Right kidney (tissue), 1 donor: ENCODE data around the gene TOMM7.
"Not testable (repeated sequence)": the region's sequence is repeated elsewhere in the genome, so short reads cannot be mapped to it uniquely, and the experiment has no call there.

ENCODE experiments used
- DNase-seq: peaks from one replicate; pipeline ENCODE4 v3.0.0-alpha.2; 2016

Gene TOMM7

DNA sequence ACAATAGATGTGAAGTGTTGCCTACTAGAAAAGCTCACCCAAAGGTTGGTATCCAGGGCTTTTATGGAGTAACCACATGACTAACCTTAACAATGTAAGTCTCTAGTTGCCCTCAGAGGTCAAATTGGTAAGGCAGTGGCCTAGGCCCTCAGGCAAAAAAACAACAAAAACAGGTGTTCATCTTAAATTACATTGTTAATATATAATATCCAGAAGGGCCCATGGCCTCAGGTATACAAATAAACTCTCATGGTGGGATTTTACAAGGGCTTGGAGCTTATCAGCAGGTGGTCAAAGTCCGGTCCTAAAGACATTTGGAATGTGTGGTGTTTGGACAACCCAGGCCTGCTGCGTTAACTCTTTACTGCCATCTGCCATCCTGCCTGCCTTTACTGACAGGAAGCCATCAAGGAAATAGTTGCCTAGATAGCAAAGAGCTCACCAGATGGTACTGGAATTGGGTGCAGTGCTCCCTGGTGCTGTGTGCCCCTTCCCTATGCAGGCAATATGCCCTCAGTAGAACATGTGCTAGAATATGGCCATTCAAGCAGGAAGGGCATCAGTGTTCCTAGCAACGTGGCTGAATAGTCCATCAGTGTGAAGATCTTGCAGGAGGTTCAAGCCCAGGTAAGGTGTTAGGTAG, 36.2 kb downstream of the TOMM7 start:
- DNase-seq: no peak

DNA sequence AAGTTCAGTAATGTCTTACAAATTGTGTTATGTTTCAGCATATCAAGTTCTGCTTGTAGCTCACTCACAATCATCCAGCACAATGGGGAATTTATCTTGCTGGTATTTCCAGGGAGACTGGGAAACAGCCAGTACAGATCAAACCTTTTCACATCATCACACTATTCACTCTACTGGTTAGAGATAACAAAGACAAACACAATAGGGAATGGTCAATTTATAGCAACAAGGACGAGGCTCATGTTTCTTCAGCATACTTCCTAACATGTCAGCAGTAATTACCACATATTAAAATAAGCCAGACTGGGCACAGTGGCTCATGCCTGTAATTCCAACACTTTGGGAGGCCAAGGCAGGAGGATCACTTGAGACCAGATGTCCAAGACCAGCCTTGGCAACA, 38.3 kb downstream of the TOMM7 start:
- DNase-seq: no peak

DNA sequence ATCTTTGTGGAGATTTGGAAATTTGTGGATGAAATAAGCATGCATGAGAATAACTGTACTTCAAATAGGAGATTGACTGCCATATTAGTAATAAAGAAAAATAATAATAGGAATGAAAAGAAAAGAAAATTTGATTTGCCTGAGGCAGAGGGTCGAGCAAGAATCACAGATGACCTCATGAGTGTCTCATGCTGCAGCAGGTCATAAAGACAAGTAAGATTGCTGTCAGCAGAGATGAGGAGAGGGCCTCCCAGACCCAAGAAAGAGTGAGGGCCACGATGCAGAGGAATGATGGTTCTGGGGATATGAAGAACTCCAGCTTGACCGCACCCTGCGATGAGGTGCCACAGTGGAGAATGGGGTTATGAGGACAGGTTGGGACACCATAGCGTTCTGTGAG, 39.2 kb downstream of the TOMM7 start:
- DNase-seq: no peak

DNA sequence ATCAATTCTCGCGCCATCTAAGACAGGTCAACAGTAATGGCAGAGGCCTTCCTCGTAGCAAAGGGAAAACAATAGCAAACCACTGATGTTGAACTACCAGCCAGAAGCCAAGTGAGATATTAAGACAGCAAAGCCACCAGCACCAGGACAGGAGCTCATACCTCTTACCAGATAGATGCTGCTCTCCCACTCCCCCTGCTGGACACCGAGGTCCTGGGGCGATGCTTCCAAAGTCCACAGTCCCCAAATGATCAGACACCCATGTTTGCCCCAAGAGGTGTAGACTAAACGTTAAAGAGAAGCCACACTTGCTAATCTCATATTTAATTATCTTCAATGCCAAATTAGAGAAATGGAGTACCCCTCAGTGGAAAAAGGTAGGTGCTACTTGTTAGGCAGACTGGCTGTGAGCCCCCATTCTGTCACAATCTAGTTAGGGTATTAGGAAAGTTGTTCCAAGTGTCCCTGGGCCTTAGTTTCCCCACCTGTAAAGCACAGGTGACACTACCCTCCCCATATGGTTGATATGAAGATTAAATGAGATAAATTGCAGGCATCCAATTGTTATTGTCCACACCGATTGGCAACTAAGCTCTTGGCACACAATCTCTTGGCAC, 39.9 kb downstream of the TOMM7 start:
- no peak for DNase-seq

DNA sequence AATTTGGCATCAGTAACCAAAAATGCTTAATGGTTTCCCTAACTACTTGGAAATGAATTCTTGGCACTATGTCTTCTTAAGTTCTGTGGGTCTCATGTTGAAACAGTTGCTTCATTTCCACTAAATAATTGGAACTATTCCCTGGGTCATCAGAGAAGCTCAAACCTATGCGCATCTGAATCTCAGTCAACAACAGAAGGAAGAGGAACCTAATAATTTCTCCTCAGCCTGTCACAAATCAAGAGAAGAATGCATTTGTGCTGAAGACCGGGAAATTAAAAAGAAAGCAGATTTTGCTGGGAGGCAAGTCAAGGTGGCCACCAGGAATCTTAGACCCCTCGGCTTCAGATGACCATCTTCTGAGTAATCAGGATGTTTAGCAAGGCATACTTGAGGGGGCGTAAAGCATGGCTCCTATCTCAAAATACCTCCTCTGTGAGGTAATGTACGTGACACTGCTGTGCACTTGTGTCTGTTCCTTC, 41.4 kb downstream of the TOMM7 start:
- DNase-seq: no peak

DNA sequence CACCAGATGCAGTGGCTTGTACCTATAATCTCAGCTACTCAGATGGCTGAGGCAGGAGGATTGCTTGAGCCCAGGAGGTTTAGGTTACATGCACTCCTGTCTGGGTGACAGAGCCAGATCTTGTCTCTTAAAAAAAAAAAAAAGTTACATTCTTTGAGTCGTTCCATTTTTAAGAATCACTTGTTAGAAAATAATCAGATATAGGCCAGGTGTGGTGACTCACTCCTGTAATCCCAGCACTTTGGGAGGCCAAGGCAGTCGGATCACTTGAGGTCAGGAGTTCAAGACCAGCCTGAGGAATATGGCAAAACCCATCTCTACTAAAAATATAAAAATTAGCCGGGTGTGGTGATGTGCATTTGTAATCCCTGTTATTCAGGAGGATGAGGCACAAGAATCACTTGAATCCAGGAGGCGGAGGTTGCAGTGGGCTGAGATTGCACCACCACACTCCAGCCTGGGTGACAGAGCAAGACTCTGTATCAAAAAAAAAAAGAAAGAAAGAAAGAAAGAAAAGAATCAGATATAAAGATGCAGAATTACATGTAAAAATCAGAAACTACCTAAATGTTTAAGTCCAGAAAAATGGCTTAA, 42.8 kb downstream of the TOMM7 start:
- DNase-seq: not testable (repeated sequence)

DNA sequence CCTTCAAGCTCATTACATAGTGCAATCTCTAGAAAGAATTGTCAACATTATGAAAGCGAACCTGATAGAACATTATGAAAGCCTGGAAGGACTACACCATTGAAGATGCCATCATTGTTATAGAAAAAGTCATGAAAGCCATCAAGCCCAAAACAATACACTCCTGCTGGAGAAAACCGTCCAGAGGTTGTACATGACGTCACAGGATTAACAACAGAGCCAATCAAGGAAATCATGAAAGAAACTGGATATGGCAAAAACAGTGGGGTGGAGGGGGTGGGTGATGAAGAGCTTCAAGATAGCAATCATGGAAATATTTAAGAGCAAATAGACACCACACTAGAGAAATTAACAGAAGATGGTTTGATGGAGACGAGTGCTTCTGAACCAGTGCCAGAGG, 45.7 kb downstream of the TOMM7 start:
- DNase-seq: no peak

DNA sequence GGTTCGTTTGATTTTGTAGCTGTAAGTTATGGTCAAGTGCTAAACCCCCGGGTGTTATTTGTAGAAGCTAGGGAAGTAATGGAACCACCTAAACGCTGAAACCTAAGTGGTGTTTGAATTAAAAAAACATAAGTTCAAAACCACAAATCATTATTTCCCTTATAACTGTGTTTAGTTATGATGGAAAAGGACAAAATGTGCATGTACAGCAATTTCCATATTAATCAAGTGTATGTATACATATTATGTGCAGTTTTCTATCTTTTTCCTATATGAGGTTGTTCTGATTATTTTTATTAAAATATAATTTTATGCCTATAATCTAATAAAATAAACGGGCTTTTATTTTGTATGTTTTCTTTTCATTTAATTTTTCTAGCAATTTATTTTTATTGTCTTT, 49.8 kb downstream of the TOMM7 start:
- no peak for DNase-seq

DNA sequence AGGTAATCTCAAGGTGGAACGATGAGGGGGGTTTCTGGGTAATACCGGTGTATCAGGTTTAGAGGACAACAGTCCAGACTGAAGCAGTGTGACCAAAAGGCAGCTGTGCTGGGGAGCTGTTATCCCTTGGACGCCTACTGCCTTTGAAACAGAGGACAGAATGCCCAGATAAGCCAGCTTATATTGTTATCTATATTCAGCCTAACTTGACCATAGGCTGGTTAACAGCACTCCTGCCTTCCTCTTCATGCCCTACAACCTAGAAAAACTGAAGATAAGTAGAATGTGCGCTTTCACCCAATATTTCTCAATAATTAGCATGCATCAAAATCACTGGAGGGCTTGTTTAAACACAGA, 50.8 kb downstream of the TOMM7 start:
- no peak for DNase-seq

DNA sequence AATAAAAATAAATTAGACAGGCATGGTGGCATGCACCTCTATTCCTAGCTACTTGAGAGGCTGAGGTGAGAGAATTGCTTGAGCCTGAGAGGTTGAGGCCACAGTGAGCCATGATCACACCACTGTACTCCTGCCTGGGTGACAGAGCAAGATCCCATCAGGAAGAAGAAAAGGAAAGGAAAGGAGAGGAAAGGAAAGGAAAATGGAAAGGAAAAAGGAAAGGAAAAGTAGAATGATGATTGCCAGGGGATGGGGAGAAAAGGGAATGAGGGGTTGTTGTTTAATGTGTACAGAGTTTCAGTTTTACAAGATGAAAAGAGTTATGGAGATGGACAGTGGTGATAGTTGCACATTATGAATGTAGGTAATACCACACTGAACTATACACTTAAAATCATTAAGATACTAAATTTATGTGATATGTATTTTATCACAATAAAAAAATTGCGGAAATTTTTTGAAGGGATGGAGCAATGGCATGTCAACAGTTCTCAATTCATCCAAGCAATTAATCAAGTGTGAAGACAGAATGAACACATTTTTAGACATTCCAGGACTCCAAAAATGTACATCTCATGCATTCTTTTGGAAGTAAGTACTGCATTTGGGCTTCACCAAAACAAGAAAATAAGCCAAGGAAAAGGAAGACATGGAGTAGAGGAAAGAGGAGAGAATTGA, 51.3 kb downstream of the TOMM7 start:
- no peak for DNase-seq

DNA sequence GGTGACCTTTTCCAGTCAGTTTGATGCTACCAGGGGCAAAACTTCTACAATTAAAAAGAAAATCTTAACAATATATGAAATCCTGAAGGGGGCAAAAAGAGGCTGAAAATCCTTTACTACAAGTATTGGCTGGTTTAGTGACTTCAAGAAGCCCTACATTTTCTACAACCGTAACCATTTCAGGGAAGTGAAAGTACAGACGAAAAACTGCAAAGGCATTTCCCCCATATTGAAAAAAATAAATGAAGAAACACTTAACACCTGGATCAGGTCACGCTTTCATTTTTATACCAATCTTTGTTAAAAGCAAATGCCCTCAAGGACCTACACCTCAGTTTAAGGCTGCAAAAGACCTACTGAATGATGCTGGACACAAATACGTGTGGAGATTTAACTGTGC, 57.0 kb downstream of the TOMM7 start:
- no peak for DNase-seq
